Left lung (tissue), 10 donors: Measurements from ENCODE around the gene SQSTM1. TPM values are rescaled to one million over a fixed set of nuclear protein-coding genes. Genes with fewer than 3 reads are reported as not detected.
A peak's percentile ranks its signal among the peaks of the same experiment; 100 is the strongest.

ENCODE experiments used
- ATAC-seq: fragments of 200-7000 bp; cut with Tn5 transposase; one replicate; pipeline ENCODE4 v1.9.1; 2020; ENCODE audit warnings: moderate library complexity
- DNase-seq, 4 donors: peaks; one replicate each; pipeline ENCODE4 v3.0.0-alpha.2; 2013 to 2020
- H3K27ac ChIP-seq, 2 donors: fragments of 200-600 bp; sonication (generic) in 1 of 2; one replicate each; pipeline versions ENCODE4 v1.5.0 to v1.8.0; 2020 to 2021
- H3K27me3 ChIP-seq, 2 donors: fragments of 200-600 bp; sonication (generic) in 1 of 2; one replicate each; pipeline versions ENCODE4 v1.5.0 to v1.8.0; 2020 to 2021
- H3K36me3 ChIP-seq, 2 donors: fragments of 200-600 bp; sonication (generic) in 1 of 2; one replicate each; pipeline versions ENCODE4 v1.5.0 to v1.8.0; 2020 to 2021
- H3K4me1 ChIP-seq, 2 donors: fragments of 200-600 bp; one replicate each; pipeline ENCODE4 v1.8.0; 2021
- H3K4me3 ChIP-seq, 2 donors: fragments of 200-600 bp; sonication (generic) in 1 of 2; one replicate each; pipeline versions ENCODE4 v1.5.0 to v1.8.0; 2020 to 2021; ENCODE audit warnings: mild to moderate bottlenecking in 1 of 2
- H3K9me3 ChIP-seq, 2 donors: fragments of 200-600 bp; sonication (generic) in 1 of 2; one replicate each; pipeline versions ENCODE4 v1.5.0 to v1.8.0; 2020 to 2021
- CTCF ChIP-seq, 2 donors: fragments of 200-600 bp; sonication (generic) in 1 of 2; IDR thresholded peaks; one replicate each; pipeline versions ENCODE4 v1.5.0 to v1.8.0; 2021; ENCODE audit warnings: antibody characterized with exemption in 2 of 2
- intact Hi-C, 2 donors: fragments of 100-400 bp; cut with DNase I; formaldehyde crosslinking; loops; one replicate each; pipeline versions ENCODE4 v1.11.2 to v1.14.2; 2022
- polyA plus RNA-seq, 6 donors: library from polyadenylated mRNA; unstranded; fragments of 120-200 nt; gene quantifications; one replicate each; pipeline ENCODE4 v1.2.1, GENCODE V29; 2013; ENCODE audit not compliant: insufficient read length in 6 of 6
- total RNA-seq, 2 donors: library from RNA; stranded (reverse); fragmentation: NEBNext Ultra II Directional; extraction: Animal tissue kit (Norgen Biotek cat#: 25700); gene quantifications; one replicate each; pipeline ENCODE4 v1.2.1, GENCODE V29; 2021
- donor health status: DM: no; HTN: yes; CAD: no.
- donor health status: DM: no; HTN: no; CAD: no.

Gene SQSTM1
- total and polyA plus RNA-seq, 8 donors: 78.2 to 637 (median 95.6) TPM

GRCh38 chr5:179801304-179802206 lies 19.1 kb upstream of the SQSTM1 start:
- ATAC-seq (peak; percentile 45), DNase-seq (peak in 3 of 4 donors; percentile 73 to 94 (median 76))
- Histone ChIP-seq H3K4me1 (peaks cover 12 to 51% of the 10 kb centered on the region in 2 donors), H3K36me3 (peaks cover 0 to 47% of the 10 kb centered on the region in 2 donors), H3K27me3 (no peaks in the 10 kb centered on the region), H3K4me3 (no peak overlapping the region), H3K27ac (no peak overlapping the region), H3K9me3 (no peaks in the 10 kb centered on the region)
- intact Hi-C loops: no loop called here
- TF ChIP-seq CTCF (IDR thresholded peaks at IDR 0.05): peak; percentile 40 to 71

- H3K27me3 ChIP-seq: no peaks in the 10 kb centered on the region
- no peak for TF ChIP-seq CTCF (IDR thresholded peaks at IDR 0.05)
- ATAC-seq (no peak), DNase-seq (no peak)
- H3K4me1 ChIP-seq: peaks cover 9 to 47% of the 10 kb centered on the region in 2 donors
- no peaks in the 10 kb centered on the region for H3K9me3 ChIP-seq
- H3K36me3 ChIP-seq: peaks cover 0 to 42% of the 10 kb centered on the region in 2 donors
- intact Hi-C loops: no loop called here
- H3K27ac ChIP-seq: no peak overlapping the region
- H3K4me3 ChIP-seq: no peak overlapping the region
Measured at GRCh38 chr5:179802207-179802883, 18.4 kb upstream of the SQSTM1 start.

- H3K27me3 ChIP-seq: no peaks in the 10 kb centered on the region
Measured at GRCh38 chr5:179802950-179803562, 17.6 kb upstream of the SQSTM1 start.

GRCh38 chr5:179803651-179804554 lies 16.8 kb upstream of the SQSTM1 start:
- TF ChIP-seq CTCF (IDR thresholded peaks at IDR 0.05): no peak
- H3K27ac ChIP-seq: peak overlapping the region in 1 of 2 donors; percentile 70
- H3K9me3 ChIP-seq: no peaks in the 10 kb centered on the region
- DNase-seq (peak in 1 of 4 donors; percentile 78), ATAC-seq (no peak)
- H3K36me3 ChIP-seq: peaks cover 0 to 26% of the 10 kb centered on the region in 2 donors
- peaks cover 9 to 61% of the 10 kb centered on the region in 2 donors for H3K4me1 ChIP-seq
- no peaks in the 10 kb centered on the region for H3K27me3 ChIP-seq
- peak overlapping the region in 1 of 2 donors; percentile 7 for H3K4me3 ChIP-seq
- intact Hi-C loops: no loop called here

More at GRCh38 chr5:179802950-179803562, 17.6 kb upstream of the SQSTM1 start:
- intact Hi-C loops: no loop called here
- Histone ChIP-seq H3K9me3 (no peaks in the 10 kb centered on the region), H3K4me3 (no peak overlapping the region), H3K4me1 (peaks cover 9 to 54% of the 10 kb centered on the region in 2 donors), H3K36me3 (peaks cover 0 to 35% of the 10 kb centered on the region in 2 donors), H3K27ac (peak overlapping the region in 1 of 2 donors; percentile 70)
- DNase-seq (peak in 1 of 4 donors; percentile 50), ATAC-seq (no peak)
- no peak for TF ChIP-seq CTCF (IDR thresholded peaks at IDR 0.05)
